ENCODE measurements around the gene CDK17. TPM values are rescaled to one million over a fixed set of nuclear protein-coding genes. Genes with fewer than 3 reads are reported as not detected.
A peak's percentile ranks its signal among the peaks of the same experiment; 100 is the strongest.

The CDK17 gene
- total and polyA plus RNA-seq, 5 experiments from 2014 or later = 22.1 to 75.6 (median 32.2) TPM

DNA sequence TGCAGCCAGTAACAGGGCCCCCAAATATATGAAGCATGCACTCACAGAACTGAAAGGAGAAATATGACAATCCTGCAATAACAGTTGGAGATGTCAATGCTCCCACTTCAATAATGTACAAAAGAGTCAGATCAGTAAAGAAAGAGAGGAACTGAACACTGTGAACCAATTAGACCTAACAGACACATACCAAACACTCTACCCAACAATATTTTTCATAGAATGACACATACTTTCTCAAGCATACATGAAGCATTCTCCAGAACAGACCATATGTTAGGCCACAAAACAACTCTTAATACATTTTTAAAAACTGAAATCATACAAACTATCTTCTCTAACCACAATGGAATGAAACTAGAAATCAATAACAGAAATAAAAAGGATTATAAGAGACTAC lies 125.9 kb downstream of the CDK17 start:
- Mint-ChIP-seq H3K27ac (peak overlapping the region in 7 of 10 donors; percentile 5 to 54 (median 39)), H3K4me3 (no peak overlapping the region)
- POLR2A ChIA-PET = no interaction called here

DNA sequence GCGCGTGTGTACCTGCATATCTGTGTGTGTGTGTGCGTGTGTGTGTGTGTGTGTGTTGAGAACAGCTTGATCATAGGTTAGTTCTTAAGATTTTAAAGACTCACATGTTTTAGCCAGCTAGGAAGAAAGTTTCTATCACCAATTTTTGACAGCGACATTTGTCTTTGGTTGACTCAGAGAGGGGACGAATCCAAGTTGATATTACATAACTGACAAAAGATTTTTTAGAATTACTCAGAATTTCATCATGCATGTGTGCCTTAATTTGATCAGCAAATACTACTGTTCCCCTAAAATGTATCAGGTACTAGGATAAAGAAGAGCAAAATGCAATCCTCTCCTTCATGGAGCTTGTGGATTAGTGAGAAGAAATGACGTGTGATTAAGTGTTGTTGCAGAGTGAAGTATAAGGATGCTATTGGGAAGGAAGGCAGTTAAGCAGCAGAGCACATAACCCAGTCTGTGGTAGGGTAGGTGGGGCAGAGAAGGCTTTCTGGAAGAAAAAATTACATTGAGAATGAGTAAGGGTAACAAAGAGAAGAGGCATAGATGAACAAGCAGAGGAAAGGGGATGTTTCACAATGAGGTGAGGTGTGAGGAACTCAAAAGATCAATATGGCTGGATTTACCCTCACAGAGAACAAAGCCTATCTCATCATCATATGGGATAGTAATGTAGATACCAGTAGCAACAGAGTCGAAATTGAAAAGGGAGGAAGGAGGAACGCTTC lies 128.6 kb downstream of the CDK17 start:
- Mint-ChIP-seq H3K4me1 (peaks cover 6 to 31% (median 22%) of the 10 kb centered on the region in 4 donors), H3K27me3 (no peaks in the 10 kb centered on the region), H3K4me3 (no peak overlapping the region), H3K27ac (peak overlapping the region in 9 of 10 donors; percentile 7 to 88 (median 53)), H3K9me3 (no peaks in the 10 kb centered on the region), H3K36me3 (peaks cover 10 to 74% (median 17%) of the 10 kb centered on the region in 3 donors)
- ATAC-seq (no peak), DNase-seq (no peak)
- POLR2A ChIA-PET = interaction anchor here (0.8 kb wide), 1 partner anchor 128 kb away, joined by 3 read pairs; no protein-coding TSS in a partner anchor

More for the DNA sequence above, 125.9 kb downstream of the CDK17 start:
- no peak for DNase-seq
- Mint-ChIP-seq H3K36me3 (peaks cover 10 to 67% (median 17%) of the 10 kb centered on the region in 3 donors), H3K9me3 (no peaks in the 10 kb centered on the region), H3K27me3 (no peaks in the 10 kb centered on the region), H3K4me1 (peaks cover 6 to 27% (median 18%) of the 10 kb centered on the region in 4 donors)
- ATAC-seq = no peak

DNA sequence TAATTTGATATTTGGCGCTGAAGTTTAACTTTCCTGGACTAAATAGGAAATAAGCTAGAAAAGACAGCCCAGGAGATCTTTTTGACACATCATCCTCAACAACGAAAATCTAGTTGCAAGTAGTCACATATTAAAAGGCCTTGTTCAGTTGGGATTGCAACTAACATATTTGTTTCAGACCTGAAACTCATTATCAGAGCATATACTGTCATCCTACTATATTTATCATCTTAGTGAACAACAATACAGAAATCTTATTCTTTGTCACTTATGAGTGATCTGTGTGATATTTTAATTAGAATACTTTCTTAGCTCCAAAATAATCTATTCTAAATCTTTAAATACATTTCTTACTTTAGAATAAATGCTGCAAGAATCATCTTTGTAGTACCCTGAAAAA lies 134.0 kb downstream of the CDK17 start:
- Mint-ChIP-seq H3K36me3 (peaks cover under 1 to 79% (median 15%) of the 10 kb centered on the region in 3 donors), H3K27me3 (no peaks in the 10 kb centered on the region), H3K9me3 (no peaks in the 10 kb centered on the region), H3K4me1 (peaks cover 8 to 14% (median 12%) of the 10 kb centered on the region in 4 donors), H3K27ac (peak overlapping the region in 4 of 10 donors; percentile 10 to 57 (median 38)), H3K4me3 (no peak overlapping the region)
- POLR2A ChIA-PET = no interaction called here
- DNase-seq = no peak
- ATAC-seq = no peak

DNA sequence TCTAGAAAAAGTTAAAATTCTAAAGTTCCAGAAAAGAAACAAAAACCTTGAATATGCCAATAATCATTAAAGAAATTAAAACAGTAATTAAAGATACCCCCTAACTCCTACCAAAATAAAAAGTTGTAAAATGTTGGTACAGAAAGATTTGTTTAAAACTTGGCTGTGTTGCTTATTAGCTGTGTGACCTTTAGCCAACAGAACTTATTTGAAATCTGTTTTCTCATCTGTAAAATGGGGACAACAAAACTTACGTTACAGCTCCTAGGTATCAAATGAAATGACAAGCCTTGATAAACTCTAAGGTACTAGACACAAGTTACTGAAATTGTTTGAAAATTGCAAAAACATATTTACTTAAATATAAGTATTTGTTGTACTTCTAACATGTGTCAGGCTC lies 134.4 kb downstream of the CDK17 start:
- H3K27ac Mint-ChIP-seq = peak overlapping the region in 3 of 10 donors; percentile 10 to 43 (median 32)

DNA sequence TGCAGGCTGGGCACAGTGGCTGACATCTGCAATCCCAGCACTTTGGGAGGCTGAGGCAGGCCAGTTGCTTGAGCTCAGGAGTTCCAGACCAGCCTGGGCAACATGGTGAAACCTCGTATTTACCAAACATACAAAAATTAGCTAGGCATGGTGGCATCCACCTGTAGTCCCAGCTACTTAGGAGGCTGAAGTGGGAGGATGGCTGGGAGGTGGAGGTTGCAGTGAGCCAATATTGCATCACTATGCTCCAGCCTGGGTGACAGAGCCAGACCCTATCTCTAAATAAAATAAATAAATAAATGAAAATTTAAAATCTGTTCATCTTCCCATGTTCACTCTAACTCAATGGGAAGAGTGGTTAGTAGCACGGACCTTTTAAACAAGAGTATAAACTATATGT lies 134.8 kb downstream of the CDK17 start:
- ATAC-seq (no peak), DNase-seq (no peak)
- Mint-ChIP-seq H3K36me3 (peaks cover 0 to 79% (median 17%) of the 10 kb centered on the region in 3 donors), H3K27ac (peak overlapping the region in 7 of 10 donors; percentile 20 to 77 (median 44)), H3K27me3 (no peaks in the 10 kb centered on the region), H3K9me3 (no peaks in the 10 kb centered on the region), H3K4me1 (peaks cover 11 to 20% (median 12%) of the 10 kb centered on the region in 4 donors), H3K4me3 (peak overlapping the region in 1 of 10 donors; percentile 40)
- POLR2A ChIA-PET = no interaction called here

More for the DNA sequence above, 134.4 kb downstream of the CDK17 start:
- Mint-ChIP-seq H3K36me3 (peaks cover 0 to 79% (median 17%) of the 10 kb centered on the region in 3 donors), H3K9me3 (no peaks in the 10 kb centered on the region), H3K4me3 (no peak overlapping the region), H3K4me1 (peaks cover 10 to 16% (median 12%) of the 10 kb centered on the region in 4 donors), H3K27me3 (no peaks in the 10 kb centered on the region)
- DNase-seq (no peak), ATAC-seq (no peak)
- POLR2A ChIA-PET = no interaction called here

GRCh38 chr12:96263449-96263902 lies 136.8 kb downstream of the CDK17 start:
- peaks cover 5 to 14% (median 9%) of the 10 kb centered on the region in 4 donors for H3K4me1 Mint-ChIP-seq
- H3K9me3 Mint-ChIP-seq = no peaks in the 10 kb centered on the region
- DNase-seq = no peak
- no peak for ATAC-seq
- H3K4me3 Mint-ChIP-seq = no peak overlapping the region
- POLR2A ChIA-PET = interaction anchor here (1.4 kb wide), 1 partner anchor 21 kb away, joined by 4 read pairs; no protein-coding TSS in a partner anchor
- H3K27me3 Mint-ChIP-seq = no peaks in the 10 kb centered on the region
- peaks cover 0 to 78% (median 24%) of the 10 kb centered on the region in 3 donors for H3K36me3 Mint-ChIP-seq
- H3K27ac Mint-ChIP-seq = peak overlapping the region in 9 of 10 donors; percentile 28 to 88 (median 72)

GRCh38 chr12:96261557-96261956 lies 138.7 kb downstream of the CDK17 start:
- ATAC-seq = no peak
- DNase-seq = no peak
- Mint-ChIP-seq H3K4me1 (peaks cover 2 to 15% (median 9%) of the 10 kb centered on the region in 4 donors), H3K36me3 (peaks cover 0 to 65% (median 24%) of the 10 kb centered on the region in 3 donors), H3K27me3 (no peaks in the 10 kb centered on the region), H3K9me3 (no peaks in the 10 kb centered on the region), H3K4me3 (no peak overlapping the region), H3K27ac (peak overlapping the region in 6 of 10 donors; percentile 20 to 89 (median 46))
- POLR2A ChIA-PET = interaction anchor here (0.5 kb wide), 1 partner anchor 155 kb away, joined by 4 read pairs; no protein-coding TSS in a partner anchor

GRCh38 chr12:96260644-96261043 lies 139.6 kb downstream of the CDK17 start:
- Mint-ChIP-seq H3K36me3 (peaks cover 0 to 60% (median 24%) of the 10 kb centered on the region in 3 donors), H3K4me3 (no peak overlapping the region), H3K9me3 (no peaks in the 10 kb centered on the region), H3K4me1 (peaks cover 0 to 15% (median 9%) of the 10 kb centered on the region in 4 donors), H3K27ac (peak overlapping the region; percentile 17 to 81 (median 48)), H3K27me3 (no peaks in the 10 kb centered on the region)
- POLR2A ChIA-PET = no interaction called here
- ATAC-seq (no peak), DNase-seq (no peak)

- ATAC-seq = no peak
- H3K36me3 Mint-ChIP-seq = peaks cover 0 to 58% (median 24%) of the 10 kb centered on the region in 3 donors
- H3K27ac Mint-ChIP-seq = peak overlapping the region in 6 of 10 donors; percentile 26 to 81 (median 62)
- peaks cover 0 to 17% (median 8%) of the 10 kb centered on the region in 4 donors for H3K4me1 Mint-ChIP-seq
- POLR2A ChIA-PET = no interaction called here
- H3K4me3 Mint-ChIP-seq = no peak overlapping the region
- no peaks in the 10 kb centered on the region for H3K27me3 Mint-ChIP-seq
- no peak for DNase-seq
- H3K9me3 Mint-ChIP-seq = no peaks in the 10 kb centered on the region
Measured at GRCh38 chr12:96260231-96260630, 140.0 kb downstream of the CDK17 start.

- peak overlapping the region in 3 of 10 donors; percentile 54 to 79 (median 75) for H3K27ac Mint-ChIP-seq
- peaks cover 3 to 23% (median 8%) of the 10 kb centered on the region in 4 donors for H3K4me1 Mint-ChIP-seq
- no peaks in the 10 kb centered on the region for H3K9me3 Mint-ChIP-seq
- POLR2A ChIA-PET = no interaction called here
- H3K4me3 Mint-ChIP-seq = peak overlapping the region in 1 of 10 donors; percentile 17
- H3K36me3 Mint-ChIP-seq = peaks cover 0 to 42% (median 19%) of the 10 kb centered on the region in 3 donors
- DNase-seq (peak in 7 of 10 donors; percentile 6 to 57 (median 37)), ATAC-seq (peak; percentile 74 to 94)
- H3K27me3 Mint-ChIP-seq = no peaks in the 10 kb centered on the region
Measured at GRCh38 chr12:96258104-96258961, 141.9 kb downstream of the CDK17 start.

DNA sequence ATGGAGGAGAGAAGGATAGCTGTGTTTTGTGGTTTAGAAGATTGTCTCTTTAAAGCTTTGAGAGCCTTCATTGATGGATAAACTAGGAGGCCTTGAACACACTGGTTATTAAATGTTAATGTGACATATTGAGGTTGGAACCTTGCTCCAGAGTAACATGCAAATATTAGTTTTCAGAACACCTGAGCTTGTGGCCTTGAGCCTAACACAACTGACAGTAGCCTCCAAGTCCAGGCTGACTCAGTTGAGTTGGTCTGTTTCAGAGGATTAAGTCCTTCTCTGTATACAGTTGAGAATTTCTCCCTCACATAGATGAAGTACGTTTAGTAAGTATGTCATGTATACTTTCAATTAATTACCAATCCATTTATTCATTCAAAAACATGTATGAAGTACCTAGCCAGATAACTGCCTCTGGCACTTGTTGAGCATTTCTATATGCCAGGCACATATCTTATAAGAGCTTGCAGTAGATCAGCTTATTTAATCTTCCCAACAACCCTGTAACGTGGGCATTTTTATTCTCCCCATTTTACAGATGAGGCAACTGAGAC lies 142.6 kb downstream of the CDK17 start:
- peaks cover 0 to 41% (median 19%) of the 10 kb centered on the region in 3 donors for H3K36me3 Mint-ChIP-seq
- H3K27me3 Mint-ChIP-seq = no peaks in the 10 kb centered on the region
- H3K4me3 Mint-ChIP-seq = peak overlapping the region in 1 of 10 donors; percentile 17
- peak overlapping the region in 2 of 10 donors; percentile 75 to 79 for H3K27ac Mint-ChIP-seq
- no peaks in the 10 kb centered on the region for H3K9me3 Mint-ChIP-seq
- DNase-seq = no peak
- POLR2A ChIA-PET = no interaction called here
- ATAC-seq = no peak
- peaks cover 3 to 23% (median 9%) of the 10 kb centered on the region in 4 donors for H3K4me1 Mint-ChIP-seq

Data from naive thymus-derived CD8-positive, alpha-beta T cell (primary cell).